WTC11 (cell line): Measurements from ENCODE around the gene MSS51.

ENCODE experiments used
- ETV6 ChIP-seq: sonication (generic); formaldehyde crosslinking; IDR thresholded peaks from 2 replicates; pipeline ENCODE4 v1.8.1; 2022; ENCODE audit warnings: mild to moderate bottlenecking, missing genetic modification reagents
- FOXP1 ChIP-seq: sonication (generic); formaldehyde crosslinking; IDR thresholded peaks from 2 replicates; pipeline ENCODE4 v1.8.0; 2022; ENCODE audit warnings: missing genetic modification reagents, mild to moderate bottlenecking, moderate library complexity, borderline replicate concordance
- JUN ChIP-seq: sonication (generic); formaldehyde crosslinking; IDR thresholded peaks from 2 replicates; pipeline ENCODE4 v1.8.0; 2023; ENCODE audit warnings: mild to moderate bottlenecking, missing genetic modification reagents
- NFATC4 ChIP-seq: fragments of 250-450 bp; sonication (Bioruptor Pico); IDR thresholded peaks from 2 replicates; pipeline ENCODE4 v1.9.0; 2021; ENCODE audit warnings: mild to moderate bottlenecking
- NR3C1 ChIP-seq: sonication (generic); formaldehyde crosslinking; conservative IDR thresholded peaks from 2 replicates; pipeline ENCODE4 v1.8.1; 2023; ENCODE audit warnings: low read depth, mild to moderate bottlenecking, missing genetic modification reagents
- TEAD4 ChIP-seq: sonication (generic); formaldehyde crosslinking; IDR thresholded peaks from 2 replicates; pipeline ENCODE4 v1.8.0; 2022; ENCODE audit warnings: mild to moderate bottlenecking, missing genetic modification reagents
- ZNF219 ChIP-seq: sonication (generic); formaldehyde crosslinking; IDR thresholded peaks from 2 replicates; pipeline ENCODE4 v1.8.0; 2023; ENCODE audit warnings: missing genetic modification reagents, mild to moderate bottlenecking, borderline replicate concordance
- TF ChIP-seq, protein P1 (sequence below): fragments of 200-600 bp; IDR thresholded peaks from 2 replicates; pipeline ENCODE4 v1.8.0; 2022; ENCODE audit warnings: antibody characterized with exemption
- TF ChIP-seq, protein P2 (sequence below): sonication (generic); formaldehyde crosslinking; IDR thresholded peaks from 2 replicates; pipeline ENCODE4 v1.8.1; 2022; ENCODE audit warnings: missing genetic modification reagents, borderline replicate concordance
- TF ChIP-seq, protein P3 (sequence below): fragments of 250-450 bp; sonication (Bioruptor Pico); IDR thresholded peaks from 2 replicates; pipeline ENCODE4 v1.9.0; 2021; ENCODE audit warnings: moderate library complexity, mild to moderate bottlenecking, inconsistent platforms, borderline replicate concordance

DNA sequence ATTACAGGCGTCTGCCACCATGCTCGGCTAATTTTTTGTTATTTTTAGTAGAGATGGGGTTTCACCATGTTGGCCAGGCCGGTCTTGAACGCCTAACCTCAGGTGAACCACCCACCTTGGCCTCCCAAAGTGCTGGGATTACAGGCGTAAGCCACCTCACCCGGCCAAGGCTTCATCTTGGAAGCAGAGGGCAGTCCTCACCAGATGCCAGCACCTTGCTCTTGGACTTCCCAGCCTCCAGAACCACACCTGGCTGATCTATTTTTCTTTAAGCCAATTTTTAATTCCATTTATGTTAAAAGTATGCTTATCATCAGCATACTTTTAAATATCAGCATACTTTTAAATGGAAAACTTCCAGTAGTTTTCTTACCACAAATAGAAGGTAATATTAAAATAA lies 31.7 kb downstream of the MSS51 start:
- TF ChIP-seq ZNF219 (CRISPR knock-in tag): no peak
- TF ChIP-seq TEAD4 (CRISPR knock-in tag): no peak
- no peak for TF ChIP-seq FOXP1 (CRISPR knock-in tag)
- TF ChIP-seq, protein P1, sequence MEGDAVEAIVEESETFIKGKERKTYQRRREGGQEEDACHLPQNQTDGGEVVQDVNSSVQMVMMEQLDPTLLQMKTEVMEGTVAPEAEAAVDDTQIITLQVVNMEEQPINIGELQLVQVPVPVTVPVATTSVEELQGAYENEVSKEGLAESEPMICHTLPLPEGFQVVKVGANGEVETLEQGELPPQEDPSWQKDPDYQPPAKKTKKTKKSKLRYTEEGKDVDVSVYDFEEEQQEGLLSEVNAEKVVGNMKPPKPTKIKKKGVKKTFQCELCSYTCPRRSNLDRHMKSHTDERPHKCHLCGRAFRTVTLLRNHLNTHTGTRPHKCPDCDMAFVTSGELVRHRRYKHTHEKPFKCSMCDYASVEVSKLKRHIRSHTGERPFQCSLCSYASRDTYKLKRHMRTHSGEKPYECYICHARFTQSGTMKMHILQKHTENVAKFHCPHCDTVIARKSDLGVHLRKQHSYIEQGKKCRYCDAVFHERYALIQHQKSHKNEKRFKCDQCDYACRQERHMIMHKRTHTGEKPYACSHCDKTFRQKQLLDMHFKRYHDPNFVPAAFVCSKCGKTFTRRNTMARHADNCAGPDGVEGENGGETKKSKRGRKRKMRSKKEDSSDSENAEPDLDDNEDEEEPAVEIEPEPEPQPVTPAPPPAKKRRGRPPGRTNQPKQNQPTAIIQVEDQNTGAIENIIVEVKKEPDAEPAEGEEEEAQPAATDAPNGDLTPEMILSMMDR: no peak
- TF ChIP-seq NFATC4: no peak
- TF ChIP-seq, protein P2, sequence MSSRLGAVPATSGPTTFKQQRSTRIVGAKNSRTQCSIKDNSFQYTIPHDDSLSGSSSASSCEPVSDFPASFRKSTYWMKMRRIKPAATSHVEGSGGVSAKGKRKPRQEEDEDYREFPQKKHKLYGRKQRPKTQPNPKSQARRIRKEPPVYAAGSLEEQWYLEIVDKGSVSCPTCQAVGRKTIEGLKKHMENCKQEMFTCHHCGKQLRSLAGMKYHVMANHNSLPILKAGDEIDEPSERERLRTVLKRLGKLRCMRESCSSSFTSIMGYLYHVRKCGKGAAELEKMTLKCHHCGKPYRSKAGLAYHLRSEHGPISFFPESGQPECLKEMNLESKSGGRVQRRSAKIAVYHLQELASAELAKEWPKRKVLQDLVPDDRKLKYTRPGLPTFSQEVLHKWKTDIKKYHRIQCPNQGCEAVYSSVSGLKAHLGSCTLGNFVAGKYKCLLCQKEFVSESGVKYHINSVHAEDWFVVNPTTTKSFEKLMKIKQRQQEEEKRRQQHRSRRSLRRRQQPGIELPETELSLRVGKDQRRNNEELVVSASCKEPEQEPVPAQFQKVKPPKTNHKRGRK (CRISPR knock-in tag): no peak
- TF ChIP-seq ETV6: no peak
- no peak for TF ChIP-seq JUN
- no peak for TF ChIP-seq NR3C1 (CRISPR knock-in tag)
- TF ChIP-seq, protein P3, sequence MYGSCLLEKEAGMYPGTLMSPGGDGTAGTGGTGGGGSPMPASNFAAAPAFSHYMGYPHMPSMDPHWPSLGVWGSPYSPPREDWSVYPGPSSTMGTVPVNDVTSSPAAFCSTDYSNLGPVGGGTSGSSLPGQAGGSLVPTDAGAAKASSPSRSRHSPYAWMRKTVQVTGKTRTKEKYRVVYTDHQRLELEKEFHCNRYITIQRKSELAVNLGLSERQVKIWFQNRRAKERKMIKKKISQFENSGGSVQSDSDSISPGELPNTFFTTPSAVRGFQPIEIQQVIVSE (CRISPR knock-in tag): no peak
